OCI-M2 (cell line): ENCODE measurements around the gene OR2AK2.
A peak's percentile ranks its signal among the peaks of the same experiment; 100 is the strongest.

Source experiments
- DNase-seq: peaks from one replicate; lab custom pipeline; 2025; ENCODE audit not compliant: unreplicated experiment; lab: John Stamatoyannopoulos, UW

The OR2AK2 gene, protein sequence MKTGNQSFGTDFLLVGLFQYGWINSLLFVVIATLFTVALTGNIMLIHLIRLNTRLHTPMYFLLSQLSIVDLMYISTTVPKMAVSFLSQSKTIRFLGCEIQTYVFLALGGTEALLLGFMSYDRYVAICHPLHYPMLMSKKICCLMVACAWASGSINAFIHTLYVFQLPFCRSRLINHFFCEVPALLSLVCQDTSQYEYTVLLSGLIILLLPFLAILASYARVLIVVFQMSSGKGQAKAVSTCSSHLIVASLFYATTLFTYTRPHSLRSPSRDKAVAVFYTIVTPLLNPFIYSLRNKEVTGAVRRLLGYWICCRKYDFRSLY

DNA sequence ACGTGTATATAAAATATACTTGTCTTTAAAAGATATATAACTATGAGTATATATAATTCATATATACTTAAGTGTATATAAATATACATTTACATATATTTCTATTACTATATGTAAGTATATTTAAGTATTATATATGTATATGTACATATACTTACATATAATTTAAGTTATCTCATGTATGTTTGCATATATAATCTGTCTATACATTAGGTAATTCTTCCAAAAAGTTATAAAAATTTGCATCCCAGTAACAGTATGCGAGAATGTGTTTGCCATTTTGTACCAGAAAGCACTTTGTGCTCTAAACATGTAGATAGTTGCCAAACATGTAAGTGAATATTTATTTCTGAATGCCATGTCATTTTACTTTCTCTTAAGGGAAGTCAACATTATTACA is at the start of gene OR2AK2:
Gene OR2AK2 (plus strand): TSS at position 301 of the 400 bp plus-strand sequence. CDS start 144 bp downstream, outside the sequence.
- DNase-seq: no peak

DNA sequence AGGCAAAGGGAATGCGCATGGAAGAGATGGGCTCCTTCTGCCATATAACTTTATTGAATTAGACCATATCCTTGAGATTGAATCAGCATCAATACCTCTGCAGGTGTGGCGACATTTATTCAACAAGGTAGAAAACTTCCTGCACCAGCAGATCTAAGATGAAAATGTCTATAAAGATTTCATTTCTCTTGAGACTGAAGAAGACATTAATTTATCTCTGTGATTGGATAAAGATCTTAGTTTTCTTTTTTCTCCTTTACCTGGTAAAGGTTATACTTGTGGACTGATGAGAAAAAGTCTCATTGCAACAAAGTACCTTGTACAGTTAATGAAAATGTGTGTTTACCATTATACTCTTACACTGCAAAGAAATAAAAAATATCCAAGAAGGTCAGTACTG is 45.1 kb upstream of the OR2AK2 start, which contains the start of gene OR2T8:
Gene OR2T8 (plus strand): TSS at position 301 of the 400 bp plus-strand sequence. CDS start 766 bp downstream, outside the sequence.
- no peak for DNase-seq

DNA sequence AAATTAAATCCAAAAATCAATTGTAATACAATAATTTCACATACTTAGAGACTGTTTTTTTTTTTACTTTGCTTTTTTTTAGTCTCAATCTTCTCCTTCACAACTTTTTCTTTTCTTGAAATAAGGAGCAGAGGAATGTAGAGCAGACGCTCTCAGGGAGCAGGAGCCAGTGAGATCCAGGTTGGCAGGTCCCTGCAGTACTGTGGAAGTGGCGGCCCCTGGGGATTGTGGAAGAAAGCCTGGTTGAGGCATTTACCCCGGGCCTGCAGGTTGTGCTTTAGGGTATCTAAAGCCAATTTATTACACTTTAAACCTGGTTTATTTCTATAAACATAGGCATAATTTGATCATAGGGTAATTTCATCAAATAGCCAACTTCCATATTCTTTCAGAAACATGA is 41.1 kb upstream of the OR2AK2 start:
- DNase-seq: no peak

DNA sequence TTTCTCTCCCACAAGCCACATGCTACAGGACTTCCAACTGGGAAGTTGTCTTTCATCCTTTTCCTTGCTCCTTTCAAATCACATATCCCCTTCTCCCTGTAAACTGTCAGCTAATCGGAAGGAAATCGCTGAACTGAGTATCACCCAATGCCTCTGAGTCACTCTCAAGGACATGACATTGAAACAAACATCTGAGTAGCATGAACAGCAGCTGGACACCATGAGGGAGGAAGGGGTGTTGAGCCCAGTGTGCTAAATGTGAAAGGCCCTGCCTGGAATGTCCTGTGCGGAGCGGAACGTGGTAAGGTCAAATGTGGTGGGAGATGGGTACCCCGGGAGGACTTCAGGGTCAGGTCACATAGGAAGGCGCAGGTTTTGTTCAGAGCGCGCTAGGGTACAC is 40.2 kb upstream of the OR2AK2 start, which contains the start of gene OR2AJ1:
Gene OR2AJ1 (plus strand): TSS at position 22 of the 400 bp plus-strand sequence. CDS start 8,880 bp downstream, outside the sequence.
- DNase-seq: no peak

DNA sequence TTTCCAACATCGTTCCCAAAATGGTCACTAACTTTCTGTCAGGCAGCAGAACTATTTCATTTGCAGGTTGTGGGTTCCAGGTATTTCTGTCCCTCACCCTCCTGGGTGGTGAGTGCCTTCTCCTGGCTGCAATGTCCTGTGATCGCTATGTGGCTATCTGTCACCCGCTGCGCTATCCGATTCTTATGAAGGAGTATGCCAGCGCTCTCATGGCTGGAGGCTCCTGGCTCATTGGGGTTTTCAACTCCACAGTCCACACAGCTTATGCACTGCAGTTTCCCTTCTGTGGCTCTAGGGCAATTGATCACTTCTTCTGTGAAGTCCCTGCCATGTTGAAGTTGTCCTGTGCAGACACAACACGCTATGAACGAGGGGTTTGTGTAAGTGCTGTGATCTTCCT is 31.0 kb upstream of the OR2AK2 start:
- no peak for DNase-seq

- no peak for DNase-seq
Measured at GRCh38 chr1:247935781-247936180, 29.3 kb upstream of the OR2AK2 start.

DNA sequence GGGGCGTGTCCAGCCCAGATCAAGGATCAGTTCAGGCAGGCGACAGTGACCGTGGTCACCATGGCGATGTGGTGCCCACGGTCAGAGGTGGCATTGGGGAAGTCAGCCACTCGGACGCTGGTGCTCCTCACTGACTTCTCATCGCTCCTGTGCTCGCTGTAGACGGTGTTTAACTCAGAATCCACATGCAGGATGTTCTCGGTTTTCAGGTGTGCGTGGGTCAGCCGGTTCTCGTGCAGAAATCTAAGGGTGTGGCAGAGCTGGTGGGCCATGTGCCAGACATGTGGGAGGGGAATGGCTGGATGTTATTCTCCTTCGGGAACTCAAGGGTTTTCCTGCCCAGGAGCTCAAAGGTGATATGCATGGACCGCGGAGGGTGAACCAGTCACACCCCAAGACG is 28.6 kb upstream of the OR2AK2 start:
- DNase-seq: no peak

GRCh38 chr1:247936965-247937734 is 27.9 kb upstream of the OR2AK2 start:
- peak; percentile 71 for DNase-seq

DNA sequence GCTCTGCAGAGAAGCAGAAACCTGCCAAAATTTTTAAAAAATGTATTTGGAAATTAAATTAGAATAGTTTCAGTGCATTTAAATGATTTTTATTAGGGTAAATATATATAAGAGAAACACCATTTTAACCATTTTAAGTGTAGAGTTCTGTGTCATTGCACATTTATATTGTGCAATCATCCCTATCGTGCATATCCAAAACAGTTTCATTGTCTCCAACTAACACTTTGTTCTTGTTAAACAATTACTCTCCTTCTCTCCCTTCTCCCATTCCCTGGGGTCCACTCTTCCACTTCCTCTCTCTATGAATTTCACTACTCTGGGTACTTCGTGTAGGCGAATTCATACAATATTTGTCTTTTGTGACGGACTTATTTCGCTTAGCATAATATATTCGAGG is 22.4 kb upstream of the OR2AK2 start:
- DNase-seq: no peak

GRCh38 chr1:247948558-247948957 is 16.5 kb upstream of the OR2AK2 start, which contains the start of gene OR2L8:
Gene OR2L8 (plus strand): TSS chr1:247948858. CDS start chr1:247948858, 0 bp downstream.
- no peak for DNase-seq

DNA sequence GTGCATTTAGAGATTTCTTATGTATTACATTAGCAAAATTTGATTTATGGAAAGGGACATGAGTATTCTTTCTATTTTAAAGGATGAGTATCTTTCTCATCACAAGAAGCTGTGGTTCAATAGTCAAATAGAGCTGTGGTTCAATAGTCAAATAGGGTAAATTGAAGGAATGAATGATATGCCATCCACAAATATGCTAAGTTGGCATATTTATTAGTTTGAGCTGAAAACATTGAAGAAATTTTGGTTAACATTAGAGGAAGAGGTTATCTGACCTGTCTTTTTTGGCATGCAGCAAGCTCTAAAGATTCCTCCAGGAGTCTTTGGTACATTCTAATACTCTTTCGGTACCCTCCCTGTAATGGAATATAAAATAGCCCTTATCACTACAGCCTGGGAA is 11.6 kb upstream of the OR2AK2 start:
- DNase-seq: no peak

GRCh38 chr1:247961791-247962190 is 3.2 kb upstream of the OR2AK2 start:
- no peak for DNase-seq

DNA sequence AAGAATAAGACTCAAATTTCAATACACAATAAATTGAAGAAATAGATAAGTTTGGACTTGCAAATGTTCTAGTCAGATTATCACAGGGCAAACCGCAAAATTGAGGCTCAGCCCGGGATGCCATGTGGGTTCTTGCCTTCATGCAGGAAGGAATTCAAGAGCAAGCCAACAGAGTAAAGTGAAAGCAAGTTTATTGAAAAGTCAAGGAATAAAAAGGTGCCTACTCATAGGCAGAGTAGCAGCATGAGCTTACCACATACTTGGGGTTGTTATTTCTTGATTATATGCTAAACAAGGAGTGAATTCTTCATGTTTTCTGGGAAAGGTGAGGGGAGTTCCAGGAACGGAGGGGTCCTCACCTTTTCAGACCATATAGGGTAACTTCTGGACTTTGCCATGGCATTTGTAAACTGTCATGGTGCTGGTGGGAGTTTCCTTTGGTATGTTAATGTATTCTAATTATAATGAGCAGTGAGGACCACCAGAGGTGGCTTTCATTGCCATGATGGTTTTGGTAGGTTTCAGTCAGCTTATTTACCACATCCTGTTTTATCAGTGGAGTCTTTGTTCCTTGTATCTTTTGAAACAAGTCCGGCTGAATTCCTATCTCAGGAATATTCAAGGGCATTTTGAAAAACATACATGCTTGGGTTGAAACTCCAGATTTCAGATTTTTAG is 2.0 kb upstream of the OR2AK2 start:
- no peak for DNase-seq

DNA sequence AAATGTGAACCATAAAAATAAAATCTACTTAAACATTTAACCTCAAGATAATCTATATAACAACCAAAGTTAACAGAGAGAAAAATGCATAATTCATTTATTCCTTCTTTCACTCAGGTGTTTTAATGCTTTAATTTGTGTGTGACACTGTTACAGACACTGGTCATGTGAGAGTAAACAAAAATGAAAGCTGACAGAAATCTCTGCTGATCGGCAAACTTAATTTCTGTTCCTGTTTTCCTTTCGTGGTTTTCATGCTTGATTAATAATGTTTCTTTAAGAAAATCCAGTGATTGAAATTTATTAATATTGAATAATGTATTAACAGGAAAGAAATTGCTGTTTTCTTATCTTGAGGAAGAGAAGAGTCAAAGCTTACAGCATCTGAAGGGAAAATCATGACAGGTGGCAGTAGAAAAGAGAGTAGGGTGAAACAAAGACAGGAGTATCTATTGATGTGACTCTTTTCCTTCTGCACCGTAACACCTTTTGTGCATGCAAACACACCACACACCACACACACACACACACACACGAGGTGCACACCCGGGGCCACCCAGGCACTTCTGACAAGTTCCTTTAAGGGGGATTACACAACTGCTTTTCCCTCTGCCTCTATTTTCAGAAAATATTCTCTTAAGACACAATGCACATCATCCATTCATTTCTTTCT is 1.6 kb downstream of the OR2AK2 start:
- DNase-seq: no peak

- DNase-seq: no peak
Measured at GRCh38 chr1:247992986-247993385, 28.0 kb downstream of the OR2AK2 start.

- DNase-seq: no peak
Measured at GRCh38 chr1:247998811-247999210, 33.8 kb downstream of the OR2AK2 start.

GRCh38 chr1:248000169-248000568 is 35.1 kb downstream of the OR2AK2 start:
- DNase-seq: no peak

- DNase-seq: no peak
Measured at GRCh38 chr1:248007778-248008177, 42.7 kb downstream of the OR2AK2 start.

DNA sequence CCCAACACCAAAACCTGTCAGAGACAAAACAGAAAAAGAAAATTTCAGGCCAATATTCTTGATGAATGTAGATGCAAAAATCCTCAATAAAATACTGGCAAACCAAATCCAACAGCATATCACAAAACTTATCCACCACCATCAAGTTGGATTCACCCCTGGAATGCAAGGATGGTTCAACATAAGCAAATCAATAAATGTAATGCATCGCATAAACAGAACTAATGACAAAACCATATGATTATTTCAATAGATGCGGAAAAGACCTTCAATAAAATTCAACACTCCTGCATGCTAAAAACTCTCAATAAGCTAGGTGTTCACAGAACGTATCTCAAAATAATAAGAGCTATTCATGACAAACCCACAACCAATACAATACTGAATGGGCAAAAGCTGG is 44.6 kb downstream of the OR2AK2 start:
- no peak for DNase-seq

DNA sequence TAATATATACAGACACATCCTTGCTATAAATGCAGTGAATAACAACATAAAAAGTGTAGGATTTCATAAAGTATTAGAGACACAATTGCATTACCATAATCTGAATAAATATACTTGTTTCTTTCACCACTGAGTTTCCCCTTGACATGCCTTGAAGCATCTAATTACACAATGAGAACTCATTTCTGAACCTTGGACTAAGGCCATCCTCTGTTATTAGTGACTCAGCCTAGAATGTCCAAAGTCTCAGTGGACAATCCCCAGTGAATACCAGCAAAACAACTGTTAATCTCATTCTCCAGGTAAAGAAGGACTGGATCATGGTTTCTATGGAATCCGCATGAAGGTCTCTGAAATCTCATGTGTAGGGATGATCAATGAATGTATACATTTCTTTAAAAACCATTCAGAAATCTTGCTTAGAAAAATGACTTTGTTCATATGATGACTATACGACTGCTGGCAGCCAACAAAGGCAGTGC is 48.2 kb downstream of the OR2AK2 start, which contains the start of gene OR2L5:
Gene OR2L5 (plus strand): TSS at position 432 of the 482 bp plus-strand sequence. CDS start 8,288 bp downstream, outside the sequence.
- DNase-seq: no peak

DNA sequence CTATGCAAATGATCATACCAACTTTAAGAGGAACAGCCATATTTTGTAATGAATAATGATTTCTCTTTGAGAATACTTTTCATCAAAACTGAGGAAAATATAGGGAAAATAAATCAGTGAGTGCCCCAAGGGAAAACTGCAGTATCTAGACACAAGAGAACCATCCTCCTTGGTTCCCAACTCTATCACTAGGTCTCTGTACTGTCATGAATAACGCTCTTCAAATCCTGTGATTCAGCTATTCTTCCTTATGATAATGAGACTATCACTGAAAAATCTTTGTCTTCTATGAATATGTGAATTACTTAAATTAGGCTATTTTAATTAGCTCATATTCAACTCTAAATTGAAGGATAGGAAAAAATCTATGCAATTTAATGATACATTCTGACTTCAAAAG is 50.8 kb downstream of the OR2AK2 start:
- DNase-seq: no peak
